HCT116 (cell line): Measurements from ENCODE around the gene SESN3. TPM values are rescaled to one million over a fixed set of nuclear protein-coding genes. Genes with fewer than 3 reads are reported as not detected.

ENCODE experiments used
- ATAC-seq: fragments of 200-7000 bp; cut with Tn5 transposase; 2 replicates; pipeline ENCODE4 v1.9.1; 2020; ENCODE audit warnings: mild to moderate bottlenecking, moderate library complexity
- BruUV-seq: library from RNA; stranded (reverse); fragments of 400-500 nt; replicated peaks from 2 replicates; lab custom pipeline; 2021; lab: Mats Ljungman, UMichigan
- CTCF ChIA-PET: fragments of 300-600 bp; sonication (Branson Sonifier 250); formaldehyde crosslinking; loops from one replicate; lab custom pipeline; 2021; ENCODE audit warnings: antibody characterized with exemption; lab: Charles Lee
- POLR2A ChIA-PET: fragments of 300-600, 350-600 bp; sonication (Branson Sonifier 250); formaldehyde crosslinking; loops from one replicate; lab custom pipeline; 2021; ENCODE audit warnings: antibody characterized with exemption; lab: Charles Lee
- RAD21 ChIA-PET, 2 experiments: fragments of 300-600 bp; sonication (Branson Sonifier 250); formaldehyde crosslinking; loops; one replicate each; lab custom pipeline; 2023; ENCODE audit warnings: low total read pairs in 2 of 2; ENCODE audit not compliant: uncharacterized antibody in 2 of 2, unreplicated experiment in 2 of 2, low non-redundant PET in 1 of 2; lab: Charles Lee
- DNase-seq: peaks from one replicate; pipeline ENCODE4 v3.0.0-alpha.2; 2010; ENCODE audit warnings: low read depth, low spot score
- H2AFZ ChIP-seq: fragments of 200-600 bp; shearing (Covaris generic), sonication (generic); 2 replicates; pipeline ENCODE4 v1.6.1; 2017; ENCODE audit warnings: low read depth, mixed run types, mixed read lengths, antibody characterized with exemption, low read length; ENCODE audit not compliant: poor library complexity, severe bottlenecking
- H3K27ac ChIP-seq: 2 replicates; pipeline ENCODE4 v1.5.1; 2012; ENCODE audit warnings: low read depth, low read length
- H3K27me3 ChIP-seq: fragments of 200-600 bp; sonication (generic); 2 replicates; pipeline ENCODE4 v1.6.1; 2016; ENCODE audit warnings: mixed run types, low read length, mixed read lengths; ENCODE audit not compliant: insufficient read depth
- H3K36me3 ChIP-seq, 2 experiments: fragments of 200-500 bp in 1 of 2; fragments of 200-600 bp in 1 of 2; sonication (Bioruptor generic) in 1 of 2; sonication (generic) in 1 of 2; 2 replicates each; pipeline versions ENCODE4 v1.5.1 to v1.6.1; 2014 to 2016; ENCODE audit warnings: low read length in 2 of 2, inconsistent platforms in 1 of 2, mixed read lengths in 1 of 2, mixed run types in 1 of 2; ENCODE audit not compliant: insufficient read depth in 2 of 2, control insufficient read depth in 1 of 2
- H3K4me1 ChIP-seq, 2 experiments: fragments of 200-600 bp in 1 of 2; sonication (generic) in 1 of 2; 2 replicates each; pipeline versions ENCODE4 v1.5.1 to v1.6.1; 2012 to 2017; ENCODE audit warnings: low read length in 2 of 2, inconsistent platforms in 1 of 2, mild to moderate bottlenecking in 1 of 2, mixed read lengths in 1 of 2, mixed run types in 1 of 2, moderate library complexity in 1 of 2; ENCODE audit not compliant: insufficient read depth in 2 of 2, control insufficient read depth in 1 of 2
- H3K4me2 ChIP-seq: fragments of 200-600 bp; sonication (generic); 2 replicates; pipeline ENCODE4 v1.6.1; 2017; ENCODE audit warnings: mixed run types, low read length, mixed read lengths
- H3K4me3 ChIP-seq, 2 experiments: fragments of 200-600 bp in 1 of 2; sonication (generic) in 1 of 2; replicated peaks in 1 of 2; 2 replicates each; pipeline ENCODE4 v1.5.1; 2011 to 2016; ENCODE audit warnings: low read length in 2 of 2, control low read depth in 1 of 2, low read depth in 1 of 2, mild to moderate bottlenecking in 1 of 2, mixed read lengths in 1 of 2, mixed run types in 1 of 2
- H3K79me2 ChIP-seq: fragments of 200-600 bp; sonication (generic); 2 replicates; pipeline ENCODE4 v1.6.1; 2017; ENCODE audit warnings: mild to moderate bottlenecking, mixed run types, low read length, moderate library complexity, mixed read lengths; ENCODE audit not compliant: insufficient read depth
- H3K9ac ChIP-seq: fragments of 200-600 bp; sonication (generic); 2 replicates; pipeline ENCODE4 v1.6.1; 2016; ENCODE audit warnings: low read length, mixed read lengths
- H3K9me2 ChIP-seq: fragments of 200-600 bp; sonication (generic), shearing (Covaris generic); 2 replicates; pipeline ENCODE4 v1.6.1; 2017; ENCODE audit warnings: mixed run types, mild to moderate bottlenecking, moderate library complexity; ENCODE audit not compliant: insufficient read depth
- H3K9me3 ChIP-seq, 2 experiments: fragments of 200-500 bp in 1 of 2; fragments of 200-600 bp in 1 of 2; sonication (Bioruptor generic) in 1 of 2; sonication (generic) in 1 of 2; 2 replicates each; pipeline ENCODE4 v1.6.1; 2014 to 2017; ENCODE audit warnings: low read length in 2 of 2, mixed read lengths in 2 of 2, inconsistent platforms in 1 of 2, low read depth in 1 of 2, mild to moderate bottlenecking in 1 of 2, mixed run types in 1 of 2, moderate library complexity in 1 of 2; ENCODE audit not compliant: control insufficient read depth in 1 of 2, insufficient read depth in 1 of 2
- H4K20me1 ChIP-seq: fragments of 200-600 bp; sonication (generic), shearing (Covaris generic); 2 replicates; pipeline ENCODE4 v1.6.1; 2017; ENCODE audit warnings: mixed run types, mild to moderate bottlenecking, moderate library complexity; ENCODE audit not compliant: insufficient read depth
- CBX3 ChIP-seq: IDR thresholded peaks from 2 replicates; pipeline ENCODE4 v1.6.1; 2012; ENCODE audit warnings: low read depth
- EGR1 ChIP-seq: IDR thresholded peaks from 2 replicates; pipeline ENCODE4 v1.6.1; 2012; ENCODE audit warnings: low read depth
- ELF1 ChIP-seq: IDR thresholded peaks from 2 replicates; pipeline ENCODE4 v1.6.1; 2012; ENCODE audit warnings: low read depth, borderline replicate concordance
- EZH2phosphoT487 ChIP-seq: fragments of 200-600 bp; IDR thresholded peaks from 2 replicates; pipeline ENCODE4 v1.6.1; 2018; ENCODE audit warnings: antibody characterized with exemption, borderline replicate concordance
- FOSL1 ChIP-seq: IDR thresholded peaks from 2 replicates; pipeline ENCODE4 v1.6.1; 2012; ENCODE audit warnings: low read depth
- JUND ChIP-seq: IDR thresholded peaks from 2 replicates; pipeline ENCODE4 v1.6.1; 2012
- MAX ChIP-seq: IDR thresholded peaks from 2 replicates; pipeline ENCODE4 v1.6.1; 2012
- POLR2A ChIP-seq: IDR thresholded peaks from 2 replicates; pipeline ENCODE4 v1.7.0; 2011; ENCODE audit warnings: borderline replicate concordance; ENCODE audit not compliant: insufficient read depth, insufficient read length; ENCODE audit errors: extremely low read depth
- SRF ChIP-seq: IDR thresholded peaks from 2 replicates; pipeline ENCODE4 v1.6.1; 2012; ENCODE audit warnings: low read depth
- TCF7L2 ChIP-seq: IDR thresholded peaks from 2 replicates; pipeline ENCODE4 v1.7.0; 2011; ENCODE audit warnings: borderline replicate concordance, inconsistent platforms; ENCODE audit not compliant: insufficient read depth, insufficient read length; ENCODE audit errors: extremely low read depth
- ZNF274 ChIP-seq: fragments of 200-500 bp; sonication (Bioruptor generic); IDR thresholded peaks from 2 replicates; pipeline ENCODE4 v1.6.1; 2014; ENCODE audit warnings: mild to moderate bottlenecking, low read depth, low read length, inconsistent platforms
- intact Hi-C: fragments of 100-400 bp; cut with micrococcal nuclease; formaldehyde crosslinking; loops from 2 replicates; pipeline ENCODE4 v1.10.0; 2022
- total RNA-seq: library from RNA; stranded (reverse); gene quantifications from one replicate; pipeline ENCODE4 v1.2.1, GENCODE V29; 2021; ENCODE audit not compliant: unreplicated experiment
- TF ChIP-seq, protein P1 (sequence below): IDR thresholded peaks from 2 replicates; pipeline ENCODE4 v1.6.1; 2011; ENCODE audit warnings: mild to moderate bottlenecking, low read length, moderate library complexity; ENCODE audit not compliant: insufficient replicate concordance; ENCODE audit errors: extremely low read depth

Gene SESN3
- total RNA-seq, 1 experiment from 2014 or later: 4.2 TPM

DNA sequence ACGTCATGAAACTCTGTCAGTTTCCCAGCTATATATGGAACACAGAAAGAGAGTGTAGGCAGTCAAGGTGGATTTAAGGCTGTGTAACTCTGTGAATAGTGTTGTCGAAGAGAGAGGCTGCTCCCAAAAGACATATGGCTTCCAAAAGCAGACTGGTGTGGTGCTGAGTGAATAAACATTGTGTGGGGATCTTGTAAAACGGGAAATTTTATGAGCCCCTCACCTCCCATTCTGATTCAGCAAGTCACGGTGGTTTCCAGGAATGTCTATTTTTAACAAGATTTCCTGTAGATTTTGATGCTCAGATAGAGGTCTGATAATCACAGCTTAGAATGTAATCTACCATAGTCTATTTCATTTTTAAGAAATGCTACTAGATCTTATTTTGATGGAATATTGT, 67.9 kb downstream of the SESN3 start:
- DNase-seq: no peak
- H3K4me1 ChIP-seq: no peaks in the 10 kb centered on the region
- no peaks in the 10 kb centered on the region for H4K20me1 ChIP-seq
- H3K9ac ChIP-seq: no peak overlapping the region
- no peaks in the 10 kb centered on the region for H3K27me3 ChIP-seq
- BruUV-seq: no TSS peak
- RAD21 ChIA-PET: no interaction called here
- no peak for ATAC-seq
- CTCF ChIA-PET: interaction anchor here (0.9 kb wide), 1 partner anchor 11 kb away, joined by 3 read pairs; no protein-coding TSS in a partner anchor
- H2AFZ ChIP-seq: no peak overlapping the region
- H3K9me2 ChIP-seq: no peaks in the 10 kb centered on the region
- no peak overlapping the region for H3K4me3 ChIP-seq
- intact Hi-C loops: no loop called here
- no peaks in the 10 kb centered on the region for H3K36me3 ChIP-seq
- H3K27ac ChIP-seq: no peak overlapping the region
- POLR2A ChIA-PET: no interaction called here
- no peaks in the 10 kb centered on the region for H3K9me3 ChIP-seq
- no peaks in the 10 kb centered on the region for H3K79me2 ChIP-seq
- no peak overlapping the region for H3K4me2 ChIP-seq
- TF ChIP-seq EGR1 (no peak), SRF (no peak), CBX3 (no peak), JUND (no peak), POLR2A (no peak), FOSL1 (no peak), EZH2phosphoT487 (no peak), ELF1 (no peak), MAX (no peak), TCF7L2 (no peak), ZNF274 (no peak)
- TF ChIP-seq, protein P1, sequence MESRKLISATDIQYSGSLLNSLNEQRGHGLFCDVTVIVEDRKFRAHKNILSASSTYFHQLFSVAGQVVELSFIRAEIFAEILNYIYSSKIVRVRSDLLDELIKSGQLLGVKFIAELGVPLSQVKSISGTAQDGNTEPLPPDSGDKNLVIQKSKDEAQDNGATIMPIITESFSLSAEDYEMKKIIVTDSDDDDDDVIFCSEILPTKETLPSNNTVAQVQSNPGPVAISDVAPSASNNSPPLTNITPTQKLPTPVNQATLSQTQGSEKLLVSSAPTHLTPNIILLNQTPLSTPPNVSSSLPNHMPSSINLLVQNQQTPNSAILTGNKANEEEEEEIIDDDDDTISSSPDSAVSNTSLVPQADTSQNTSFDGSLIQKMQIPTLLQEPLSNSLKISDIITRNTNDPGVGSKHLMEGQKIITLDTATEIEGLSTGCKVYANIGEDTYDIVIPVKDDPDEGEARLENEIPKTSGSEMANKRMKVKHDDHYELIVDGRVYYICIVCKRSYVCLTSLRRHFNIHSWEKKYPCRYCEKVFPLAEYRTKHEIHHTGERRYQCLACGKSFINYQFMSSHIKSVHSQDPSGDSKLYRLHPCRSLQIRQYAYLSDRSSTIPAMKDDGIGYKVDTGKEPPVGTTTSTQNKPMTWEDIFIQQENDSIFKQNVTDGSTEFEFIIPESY: no peak
